Neural cell (in vitro differentiated cells): ENCODE measurements around the gene RECK. TPM values are rescaled to one million over a fixed set of nuclear protein-coding genes. Genes with fewer than 3 reads are reported as not detected.
"Not testable (repeated sequence)": the region's sequence is repeated elsewhere in the genome, so short reads cannot be mapped to it uniquely, and the experiment has no call there.

Experiments used
- H2AFZ ChIP-seq: fragments of 200-600, 300-800 bp; sonication (generic), shearing (Covaris generic); 2 replicates; pipeline ENCODE4 v1.6.0; 2014; ENCODE audit warnings: low read depth, mild to moderate bottlenecking, antibody characterized with exemption, low read length, moderate library complexity
- H3F3A ChIP-seq: fragments of 200-600 bp; shearing (Covaris generic); 2 replicates; pipeline ENCODE4 v1.6.1; 2016; ENCODE audit warnings: mild to moderate bottlenecking, moderate library complexity, mixed read lengths, antibody characterized with exemption, low read length; ENCODE audit not compliant: insufficient read depth, poor library complexity, severe bottlenecking
- H3K27ac ChIP-seq: fragments of 200-600, 300-800 bp; sonication (generic), shearing (Covaris generic); 2 replicates; pipeline ENCODE4 v1.5.1; 2014; ENCODE audit warnings: mild to moderate bottlenecking, low read length, moderate library complexity
- H3K27me3 ChIP-seq: fragments of 300-800, 200-600 bp; sonication (generic), shearing (Covaris generic); 2 replicates; pipeline ENCODE4 v1.6.0; 2014; ENCODE audit warnings: mild to moderate bottlenecking, low read depth, low read length, moderate library complexity; ENCODE audit not compliant: insufficient read depth
- H3K36me3 ChIP-seq: fragments of 300-800, 200-600 bp; sonication (generic), shearing (Covaris generic); 2 replicates; pipeline ENCODE4 v1.5.1; 2014; ENCODE audit warnings: mild to moderate bottlenecking, antibody characterized with exemption, low read length, moderate library complexity; ENCODE audit not compliant: insufficient read depth
- H3K4me2 ChIP-seq: fragments of 300-800, 200-600 bp; sonication (generic), shearing (Covaris generic); 2 replicates; pipeline ENCODE4 v1.6.0; 2014; ENCODE audit warnings: mild to moderate bottlenecking, low read length
- H3K4me3 ChIP-seq: fragments of 300-800, 200-600 bp; sonication (generic), shearing (Covaris generic); 2 replicates; pipeline ENCODE4 v1.5.1; 2014; ENCODE audit warnings: mild to moderate bottlenecking, low read length, moderate library complexity
- H3K79me2 ChIP-seq: fragments of 200-600 bp; shearing (Covaris generic); replicated peaks from 2 replicates; pipeline ENCODE4 v1.6.0; 2014; ENCODE audit warnings: mild to moderate bottlenecking, low read length, moderate library complexity; ENCODE audit not compliant: insufficient read depth
- H3K9ac ChIP-seq: fragments of 300-800, 200-600 bp; sonication (generic), shearing (Covaris generic); 2 replicates; pipeline ENCODE4 v1.6.1; 2016; ENCODE audit warnings: mild to moderate bottlenecking, low read length, mixed read lengths
- H3K9me2 ChIP-seq: fragments of 200-600 bp; shearing (Covaris generic); 2 replicates; pipeline ENCODE4 v1.6.1; 2016; ENCODE audit warnings: mild to moderate bottlenecking, low read length, mixed read lengths; ENCODE audit not compliant: insufficient read depth
- H3K9me3 ChIP-seq: fragments of 200-600, 300-800 bp; sonication (generic), shearing (Covaris generic); 2 replicates; pipeline ENCODE4 v1.6.1; 2016; ENCODE audit warnings: mild to moderate bottlenecking, mixed run types, low read length, moderate library complexity, mixed read lengths
- H4K20me1 ChIP-seq: fragments of 200-600 bp; shearing (Covaris generic); 2 replicates; pipeline ENCODE4 v1.6.1; 2016; ENCODE audit warnings: mild to moderate bottlenecking, mixed run types; ENCODE audit not compliant: insufficient read depth
- CTCF ChIP-seq: fragments of 450-650 bp; IDR thresholded peaks from 2 replicates; pipeline ENCODE4 v1.5.1; 2014; ENCODE audit warnings: antibody characterized with exemption, mild to moderate bottlenecking, moderate library complexity; ENCODE audit not compliant: poor library complexity, severe bottlenecking
- EP300 ChIP-seq: fragments of 450-650 bp; conservative IDR thresholded peaks from 2 replicates; pipeline ENCODE4 v1.6.1; 2014; ENCODE audit warnings: antibody characterized with exemption, mild to moderate bottlenecking, moderate library complexity; ENCODE audit not compliant: poor library complexity, severe bottlenecking
- EZH2 ChIP-seq: fragments of 200-600, 300-800 bp; shearing (Covaris generic), sonication (generic); IDR thresholded peaks from 2 replicates; pipeline ENCODE4 v1.6.1; 2014; ENCODE audit warnings: antibody characterized with exemption, low read length, borderline replicate concordance, mild to moderate bottlenecking; ENCODE audit not compliant: insufficient read depth, poor library complexity, severe bottlenecking
- MXI1 ChIP-seq: fragments of 450-650 bp; conservative IDR thresholded peaks from 2 replicates; pipeline ENCODE4 v1.6.1; 2014; ENCODE audit warnings: antibody characterized with exemption, mild to moderate bottlenecking; ENCODE audit not compliant: poor library complexity, severe bottlenecking
- POLR2AphosphoS5 ChIP-seq: IDR thresholded peaks from 2 replicates; pipeline ENCODE4 v1.6.1; 2012
- RAD21 ChIP-seq: fragments of 450-650 bp; conservative IDR thresholded peaks from 2 replicates; pipeline ENCODE4 v1.6.1; 2014; ENCODE audit warnings: antibody characterized with exemption, mild to moderate bottlenecking, moderate library complexity
- SMC3 ChIP-seq: fragments of 450-650 bp; conservative IDR thresholded peaks from 2 replicates; pipeline ENCODE4 v1.6.1; 2014; ENCODE audit warnings: antibody characterized with exemption, mild to moderate bottlenecking, moderate library complexity; ENCODE audit not compliant: poor library complexity
- TAF1 ChIP-seq: IDR thresholded peaks from 2 replicates; pipeline ENCODE4 v1.6.1; 2012; ENCODE audit warnings: low read depth
- polyA plus RNA-seq: library from polyadenylated mRNA; depleted of rRNA; stranded (reverse); fragments of >200 nt; gene quantifications from 2 replicates; pipeline ENCODE4 v1.2.3, GENCODE V29; 2014
- TF ChIP-seq, protein P1 (sequence below): IDR thresholded peaks from 2 replicates; pipeline ENCODE4 v1.6.1; 2012; ENCODE audit warnings: borderline replicate concordance

The RECK gene
- polyA plus RNA-seq, 1 donor from 2014 or later: 6.9 TPM

GRCh38 chr9:35990155-35990554 is 46.6 kb upstream of the RECK start:
- no peak overlapping the region for H3K27ac ChIP-seq
- no peak for TF ChIP-seq EZH2
- TF ChIP-seq TAF1: no peak
- TF ChIP-seq RAD21: no peak
- TF ChIP-seq MXI1: no peak
- TF ChIP-seq SMC3: no peak
- TF ChIP-seq EP300: no peak
- no peak for TF ChIP-seq CTCF
- TF ChIP-seq, protein P1, sequence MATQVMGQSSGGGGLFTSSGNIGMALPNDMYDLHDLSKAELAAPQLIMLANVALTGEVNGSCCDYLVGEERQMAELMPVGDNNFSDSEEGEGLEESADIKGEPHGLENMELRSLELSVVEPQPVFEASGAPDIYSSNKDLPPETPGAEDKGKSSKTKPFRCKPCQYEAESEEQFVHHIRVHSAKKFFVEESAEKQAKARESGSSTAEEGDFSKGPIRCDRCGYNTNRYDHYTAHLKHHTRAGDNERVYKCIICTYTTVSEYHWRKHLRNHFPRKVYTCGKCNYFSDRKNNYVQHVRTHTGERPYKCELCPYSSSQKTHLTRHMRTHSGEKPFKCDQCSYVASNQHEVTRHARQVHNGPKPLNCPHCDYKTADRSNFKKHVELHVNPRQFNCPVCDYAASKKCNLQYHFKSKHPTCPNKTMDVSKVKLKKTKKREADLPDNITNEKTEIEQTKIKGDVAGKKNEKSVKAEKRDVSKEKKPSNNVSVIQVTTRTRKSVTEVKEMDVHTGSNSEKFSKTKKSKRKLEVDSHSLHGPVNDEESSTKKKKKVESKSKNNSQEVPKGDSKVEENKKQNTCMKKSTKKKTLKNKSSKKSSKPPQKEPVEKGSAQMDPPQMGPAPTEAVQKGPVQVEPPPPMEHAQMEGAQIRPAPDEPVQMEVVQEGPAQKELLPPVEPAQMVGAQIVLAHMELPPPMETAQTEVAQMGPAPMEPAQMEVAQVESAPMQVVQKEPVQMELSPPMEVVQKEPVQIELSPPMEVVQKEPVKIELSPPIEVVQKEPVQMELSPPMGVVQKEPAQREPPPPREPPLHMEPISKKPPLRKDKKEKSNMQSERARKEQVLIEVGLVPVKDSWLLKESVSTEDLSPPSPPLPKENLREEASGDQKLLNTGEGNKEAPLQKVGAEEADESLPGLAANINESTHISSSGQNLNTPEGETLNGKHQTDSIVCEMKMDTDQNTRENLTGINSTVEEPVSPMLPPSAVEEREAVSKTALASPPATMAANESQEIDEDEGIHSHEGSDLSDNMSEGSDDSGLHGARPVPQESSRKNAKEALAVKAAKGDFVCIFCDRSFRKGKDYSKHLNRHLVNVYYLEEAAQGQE: no peak
- TF ChIP-seq POLR2AphosphoS5: no peak
- no peaks in the 10 kb centered on the region for H4K20me1 ChIP-seq
- H3K9me3 ChIP-seq: no peaks in the 10 kb centered on the region
- H3K79me2 ChIP-seq: no peaks in the 10 kb centered on the region
- no peak overlapping the region for H3K4me3 ChIP-seq
- H3K9ac ChIP-seq: no peak overlapping the region
- no peak overlapping the region for H2AFZ ChIP-seq
- H3K9me2 ChIP-seq: no peaks in the 10 kb centered on the region
- H3K27me3 ChIP-seq: no peaks in the 10 kb centered on the region
- no peaks in the 10 kb centered on the region for H3K36me3 ChIP-seq
- no peaks in the 10 kb centered on the region for H3F3A ChIP-seq
- H3K4me2 ChIP-seq: no peak overlapping the region

DNA sequence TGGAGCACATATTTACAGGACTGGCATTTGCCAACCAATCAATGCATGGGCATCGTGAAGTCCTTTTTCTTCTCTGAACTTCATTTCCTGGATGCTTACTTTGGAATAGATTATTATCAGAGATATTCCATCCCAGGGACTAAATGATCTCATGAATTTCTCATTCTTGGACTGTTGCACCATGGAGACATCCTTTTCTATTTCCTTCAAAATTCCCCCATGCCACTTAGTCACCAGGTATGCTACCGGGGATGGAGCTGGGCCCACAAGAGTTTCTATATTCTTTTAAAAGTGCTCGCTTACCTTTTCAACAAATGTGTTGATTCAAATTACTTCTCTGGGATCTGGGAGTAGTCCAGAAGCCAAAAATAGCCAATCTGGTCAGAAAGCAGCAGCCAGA is 43.6 kb upstream of the RECK start:
- not testable (repeated sequence) for H3K36me3 ChIP-seq, H3F3A ChIP-seq, H3K9ac ChIP-seq, H3K27me3 ChIP-seq, H2AFZ ChIP-seq, H3K9me2 ChIP-seq, H3K4me2 ChIP-seq, H3K27ac ChIP-seq, H3K79me2 ChIP-seq, H3K9me3 ChIP-seq, H3K4me3 ChIP-seq, H4K20me1 ChIP-seq

GRCh38 chr9:35993976-35994720 is 42.6 kb upstream of the RECK start:
- Histone ChIP-seq H3F3A (no peaks in the 10 kb centered on the region), H4K20me1 (no peaks in the 10 kb centered on the region), H3K9ac (no peak overlapping the region), H3K9me3 (no peaks in the 10 kb centered on the region), H2AFZ (no peak overlapping the region), H3K36me3 (no peaks in the 10 kb centered on the region), H3K4me3 (no peak overlapping the region), H3K27ac (no peak overlapping the region), H3K9me2 (no peaks in the 10 kb centered on the region), H3K79me2 (no peaks in the 10 kb centered on the region), H3K4me2 (no peak overlapping the region), H3K27me3 (no peaks in the 10 kb centered on the region)
- no peak for TF ChIP-seq EP300
- no peak for TF ChIP-seq TAF1
- TF ChIP-seq MXI1: no peak
- TF ChIP-seq, protein P1: no peak
- no peak for TF ChIP-seq EZH2
- no peak for TF ChIP-seq POLR2AphosphoS5
- TF ChIP-seq CTCF: no peak
- no peak for TF ChIP-seq SMC3
